B cell (primary cell): Measurements from ENCODE around the gene MED15. TPM values are rescaled to one million over a fixed set of nuclear protein-coding genes. Genes with fewer than 3 reads are reported as not detected.

ENCODE experiments used
- ATAC-seq: fragments of 200-7000 bp; cut with Tn5 transposase; one replicate; pipeline ENCODE4 v1.10.0; 2021; ENCODE audit warnings: low read depth, mild to moderate bottlenecking, moderate number of reproducible peaks, moderate library complexity
- CTCF ChIA-PET: fragments of 350-600 bp; sonication (Branson Sonifier 250); formaldehyde crosslinking; loops from one replicate; lab custom pipeline; 2021; ENCODE audit warnings: antibody characterized with exemption, inconsistent platforms; lab: Charles Lee
- POLR2A ChIA-PET: fragments of 350-600 bp; sonication (Branson Sonifier 250); formaldehyde crosslinking; loops from one replicate; lab custom pipeline; 2021; ENCODE audit warnings: antibody characterized with exemption; lab: Charles Lee
- DNase-seq: peaks from one replicate; pipeline ENCODE4 v3.0.0; 2013
- H2AFZ ChIP-seq: 2 replicates; pipeline ENCODE4 v1.6.1; 2012; ENCODE audit warnings: mild to moderate bottlenecking, low read depth, low read length; ENCODE audit not compliant: insufficient read depth, poor library complexity, severe bottlenecking
- H3K27ac ChIP-seq, 2 donors: 1 replicate in 1 of 2; 2 replicates in 1 of 2; pipeline ENCODE4 v1.5.1; 2012 to 2013; ENCODE audit warnings: low read length in 2 of 2, mild to moderate bottlenecking in 2 of 2, moderate library complexity in 1 of 2
- H3K27me3 ChIP-seq, 4 experiments: fragments of 200-600 bp in 1 of 4; sonication (generic) in 1 of 4; replicated peaks in 1 of 4; 1 replicate in 2 of 4; 2 replicates in 2 of 4; pipeline versions ENCODE4 v1.6.1 to v1.7.0; 2013 to 2016; ENCODE audit warnings: low read length in 3 of 4, mild to moderate bottlenecking in 2 of 4, mixed read lengths in 1 of 4, moderate library complexity in 1 of 4; ENCODE audit not compliant: insufficient read depth in 4 of 4, control insufficient read depth in 3 of 4; ENCODE audit errors: control extremely low read depth in 1 of 4
- H3K36me3 ChIP-seq, 2 experiments: replicated peaks in 1 of 2; 1 replicate in 1 of 2; 2 replicates in 1 of 2; pipeline versions ENCODE4 v1.6.1 to v1.7.1; 2013; ENCODE audit warnings: low read length in 1 of 2; ENCODE audit not compliant: insufficient read depth in 2 of 2, control insufficient read depth in 1 of 2; ENCODE audit errors: control extremely low read depth in 1 of 2, extremely low read depth in 1 of 2
- H3K4me1 ChIP-seq, 2 donors: fragments of 200-600 bp in 1 of 2; sonication (generic) in 1 of 2; 1 replicate in 1 of 2; 2 replicates in 1 of 2; pipeline versions ENCODE4 v1.5.1 to v1.6.1; 2013 to 2017; ENCODE audit warnings: low read length in 2 of 2; ENCODE audit not compliant: control insufficient read depth in 2 of 2, insufficient read depth in 2 of 2
- H3K4me2 ChIP-seq: replicated peaks from 2 replicates; pipeline ENCODE3; 2012; ENCODE audit warnings: mild to moderate bottlenecking, low read depth, low read length; ENCODE audit not compliant: poor library complexity, severe bottlenecking
- H3K4me3 ChIP-seq, 5 experiments: fragments of 200-600 bp in 1 of 5; sonication (generic) in 1 of 5; 1 replicate in 3 of 5; 2 replicates in 2 of 5; pipeline versions ENCODE4 v1.5.1 to v1.7.0; 2011 to 2016; ENCODE audit warnings: low read length in 4 of 5, mild to moderate bottlenecking in 4 of 5, low read depth in 2 of 5, control low read depth in 1 of 5, moderate library complexity in 1 of 5; ENCODE audit not compliant: insufficient read depth in 1 of 5; ENCODE audit errors: control extremely low read depth in 1 of 5, extremely low read depth in 1 of 5
- H3K79me2 ChIP-seq: fragments of 200-600 bp; sonication (generic); one replicate; pipeline ENCODE4 v1.6.0; 2016; ENCODE audit warnings: low read length; ENCODE audit not compliant: control insufficient read depth, insufficient read depth
- H3K9ac ChIP-seq: fragments of 200-600 bp; sonication (generic); 2 replicates; pipeline ENCODE4 v1.6.1; 2017; ENCODE audit warnings: mild to moderate bottlenecking, low read length, moderate library complexity
- H3K9me3 ChIP-seq, 3 donors: one replicate each; pipeline versions ENCODE4 v1.6.1 to v1.7.1; 2013; ENCODE audit warnings: low read length in 2 of 3; ENCODE audit not compliant: control insufficient read depth in 2 of 3, insufficient read depth in 1 of 3; ENCODE audit errors: control extremely low read depth in 1 of 3
- H4K20me1 ChIP-seq: 2 replicates; pipeline ENCODE4 v1.6.0; 2012; ENCODE audit warnings: mild to moderate bottlenecking, low read length; ENCODE audit not compliant: insufficient read depth, control insufficient read depth, poor library complexity, severe bottlenecking
- H3K27ac Mint-ChIP-seq: one replicate; pipeline ENCODE4 v1.8.0; 2021; ENCODE audit warnings: mixed read lengths
- H3K27me3 Mint-ChIP-seq: one replicate; pipeline ENCODE4 v1.8.0; 2021; ENCODE audit warnings: mixed read lengths
- H3K4me1 Mint-ChIP-seq: one replicate; pipeline ENCODE4 v1.8.0; 2021; ENCODE audit warnings: mixed read lengths
- H3K4me3 Mint-ChIP-seq: one replicate; pipeline ENCODE4 v1.8.0; 2021; ENCODE audit warnings: mixed read lengths
- H3K9me3 Mint-ChIP-seq: one replicate; pipeline ENCODE4 v1.8.0; 2022; ENCODE audit warnings: mixed read lengths; ENCODE audit not compliant: insufficient read depth
- CTCF ChIP-seq: fragments of 200-600 bp; IDR thresholded peaks from one replicate; pipeline ENCODE4 v1.8.0; 2022; ENCODE audit warnings: antibody characterized with exemption, mild to moderate bottlenecking
- EZH2 ChIP-seq: IDR thresholded peaks from 2 replicates; pipeline ENCODE4 v1.6.1; 2012; ENCODE audit warnings: borderline replicate concordance, low read depth, mild to moderate bottlenecking, moderate library complexity, low read length; ENCODE audit not compliant: insufficient read depth, poor library complexity, severe bottlenecking
- WGBS: methylation state at CpG from one replicate; pipeline ENCODE4 v1.1.5; 2013; ENCODE audit warnings: missing lambda C conversion rate; ENCODE audit not compliant: insufficient coverage; 5-methylcytosine and 5-hydroxymethylcytosine counted together
- intact Hi-C: fragments of 100-400 bp; cut with micrococcal nuclease; formaldehyde crosslinking; loops from one replicate; pipeline ENCODE4 v1.10.0; 2022
- polyA plus RNA-seq: library from polyadenylated mRNA; depleted of rRNA; stranded (reverse); fragments of >200 nt; gene quantifications from 2 replicates; pipeline ENCODE4 v1.2.3, GENCODE V29; 2012
- total RNA-seq, 2 donors: library from RNA; stranded (reverse); fragments of 120-200 nt in 1 of 2; gene quantifications; 1 replicate in 1 of 2; 2 replicates in 1 of 2; pipeline versions ENCODE4 v1.2.3 to v1.2.4, GENCODE V29; 2013 to 2022

Gene MED15
- total and polyA plus RNA-seq, 2 donors (not counting 1 experiment from before 2014, with no cell fraction given): 109 to 134 TPM

GRCh38 chr22:20464096-20464614, 43.3 kb upstream of the MED15 start:
- Histone ChIP-seq H3K4me3 (peak overlapping the region in 4 of 5 experiments; percentile 4 to 20 (median 17)), H3K9ac (peak overlapping the region; percentile 45), H2AFZ (peak overlapping the region; percentile 70), H3K4me1 (peaks cover 35 to 38% of the 10 kb centered on the region in 2 donors), H3K79me2 (peaks cover 17% of the 10 kb centered on the region), H3K27ac (peak overlapping the region; percentile 87 to 89), H3K4me2 (peak overlapping the region; percentile 71), H3K36me3 (peaks cover 0 to 18% of the 10 kb centered on the region in 2 experiments), H3K9me3 (peaks cover 0 to 19% (median 0%) of the 10 kb centered on the region in 3 donors), H4K20me1 (no peaks in the 10 kb centered on the region), H3K27me3 (no peaks in the 10 kb centered on the region)
- H3K4me1 Mint-ChIP-seq: peaks cover 50% of the 10 kb centered on the region
- peak overlapping the region; percentile 100 for H3K27ac Mint-ChIP-seq
- DNase-seq (peak; percentile 71), ATAC-seq (peak; percentile 69)
- no peaks in the 10 kb centered on the region for H3K27me3 Mint-ChIP-seq
- 11% methylated on average over 8 of the region's 11 CpGs for WGBS
- H3K9me3 Mint-ChIP-seq: no peaks in the 10 kb centered on the region
- ChIA-PET POLR2A (interaction anchor here (1.0 to 2.4 kb wide), 6 partner anchors 23 to 70 kb away, joined by 3 to 13 read pairs (median 9); partner anchors contain the start of genes KLHL22, MED15 and ZNF74), CTCF (interaction anchor here (0.6 to 3.7 kb wide), 13 partner anchors 8 to 48 kb away, joined by 3 to 35 read pairs (median 6); partner anchors contain the start of gene MED15)
- TF ChIP-seq CTCF (no peak), EZH2 (no peak)
- peak overlapping the region; percentile 80 for H3K4me3 Mint-ChIP-seq
- intact Hi-C loops: loop anchor here (1.0 kb wide), 1 partner anchor 31 kb away; the partner anchor contains the start of gene KLHL22
